HG03025 (cell line): Measurements from ENCODE around the gene WBP2NL.
"Not testable (repeated sequence)": the region's sequence is repeated elsewhere in the genome, so short reads cannot be mapped to it uniquely, and the experiment has no call there.

Experiments used
- ATAC-seq: cut with Tn5 transposase; IDR thresholded peaks from one replicate; pipeline ENCODE4 v1.9.1; 2021; ENCODE audit warnings: mild to moderate bottlenecking, moderate library complexity; ENCODE audit not compliant: unreplicated experiment, low FRiP score

WBP2NL gene

GRCh38 chr22:41998361-41999261 is at the start of gene WBP2NL:
TSS of gene WBP2NL (plus strand) at chr22:41998788. CDS start at chr22:41998819, 31 bp downstream.
- ATAC-seq = peak; percentile 58

GRCh38 chr22:41948928-41949296 is 49.7 kb upstream of the WBP2NL start:
- ATAC-seq = not testable (repeated sequence)

- no peak for ATAC-seq
Measured at GRCh38 chr22:41949297-41949965, 49.2 kb upstream of the WBP2NL start.

GRCh38 chr22:41951898-41952474 is 46.6 kb upstream of the WBP2NL start, which contains the start of gene SMIM45:
TSS of gene SMIM45 (plus strand) at chr22:41952150.
- ATAC-seq = no peak

- ATAC-seq = no peak
Measured at GRCh38 chr22:41952713-41953112, 45.9 kb upstream of the WBP2NL start.

- no peak for ATAC-seq
Measured at GRCh38 chr22:41957941-41958556, 40.5 kb upstream of the WBP2NL start.

GRCh38 chr22:41963453-41964111 is 35.0 kb upstream of the WBP2NL start:
- no peak for ATAC-seq

- ATAC-seq = no peak
Measured at GRCh38 chr22:41964112-41964491, 34.5 kb upstream of the WBP2NL start.

- ATAC-seq = no peak
Measured at GRCh38 chr22:41966225-41966606, 32.4 kb upstream of the WBP2NL start.

- ATAC-seq = no peak
Measured at GRCh38 chr22:41966607-41967240, 31.9 kb upstream of the WBP2NL start.

- ATAC-seq = no peak
Measured at GRCh38 chr22:41968601-41969000, 30.0 kb upstream of the WBP2NL start.

- no peak for ATAC-seq
Measured at GRCh38 chr22:41969110-41969646, 29.4 kb upstream of the WBP2NL start, which contains the start of gene SEPTIN3. TSS of gene SEPTIN3 (plus strand) at chr22:41969443. CDS start at chr22:41971493, 2,050 bp downstream.

- no peak for ATAC-seq
Measured at GRCh38 chr22:41970601-41971000, 28.0 kb upstream of the WBP2NL start.

GRCh38 chr22:41971431-41971830 is 27.2 kb upstream of the WBP2NL start:
- ATAC-seq = no peak

GRCh38 chr22:41974691-41975290 is 23.8 kb upstream of the WBP2NL start:
- ATAC-seq = no peak

GRCh38 chr22:41975299-41976069 is 23.1 kb upstream of the WBP2NL start:
- no peak for ATAC-seq

- no peak for ATAC-seq
Measured at GRCh38 chr22:41976070-41976901, 22.3 kb upstream of the WBP2NL start.
